Neural cell (in vitro differentiated cells): ENCODE results near the gene COG5.

Source experiments
- EP300 ChIP-seq: fragments of 450-650 bp; conservative IDR thresholded peaks from 2 replicates; pipeline ENCODE4 v1.6.1; 2014; ENCODE audit warnings: antibody characterized with exemption, mild to moderate bottlenecking, moderate library complexity; ENCODE audit not compliant: poor library complexity, severe bottlenecking
- EZH2 ChIP-seq: fragments of 200-600, 300-800 bp; shearing (Covaris generic), sonication (generic); IDR thresholded peaks from 2 replicates; pipeline ENCODE4 v1.6.1; 2014; ENCODE audit warnings: antibody characterized with exemption, low read length, borderline replicate concordance, mild to moderate bottlenecking; ENCODE audit not compliant: insufficient read depth, poor library complexity, severe bottlenecking
- TF ChIP-seq, protein P1 (sequence below): fragments of 450-650 bp; IDR thresholded peaks from 2 replicates; pipeline ENCODE4 v1.5.1; 2014; ENCODE audit warnings: antibody characterized with exemption, mild to moderate bottlenecking, moderate library complexity; ENCODE audit not compliant: poor library complexity, severe bottlenecking

DNA sequence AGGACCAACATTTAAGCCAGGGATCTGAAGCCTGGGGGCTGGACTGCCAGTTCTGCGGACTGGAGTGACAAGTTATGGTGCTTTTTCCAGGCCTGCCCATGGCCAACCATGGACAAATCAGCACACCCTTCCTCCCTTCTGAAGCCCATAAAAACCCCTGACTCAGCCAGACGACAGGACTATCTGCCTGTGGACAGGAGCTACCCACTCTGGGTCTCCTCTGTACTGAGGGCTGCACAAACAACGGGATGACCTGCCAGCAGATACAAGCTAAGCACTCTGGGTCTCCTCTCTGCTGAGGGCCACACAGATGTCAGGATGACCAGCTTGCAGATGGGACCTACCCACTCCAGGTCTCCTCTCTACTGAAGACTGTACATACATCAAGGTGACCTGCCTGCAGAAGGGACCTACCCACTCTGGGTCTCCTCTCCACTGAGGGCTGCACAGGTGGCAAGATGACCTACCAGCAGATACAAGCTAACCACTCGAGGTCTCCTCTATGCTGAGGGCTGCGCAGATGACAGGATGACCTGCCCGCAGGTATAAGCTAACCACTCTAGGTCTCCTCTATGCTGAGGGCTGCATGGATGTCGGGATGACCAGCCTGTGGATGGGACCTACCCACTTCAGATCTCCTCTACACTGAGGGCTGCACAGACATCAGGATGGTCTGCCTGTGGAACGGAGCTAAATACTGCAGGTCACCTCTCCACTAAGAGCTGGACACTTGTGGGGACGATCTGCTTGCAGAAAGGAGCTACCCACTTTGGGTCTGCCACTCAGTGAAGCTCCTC, 204.0 kb downstream of the COG5 start:
- TF ChIP-seq EP300: no peak
- TF ChIP-seq EZH2: no peak
- TF ChIP-seq, protein P1, sequence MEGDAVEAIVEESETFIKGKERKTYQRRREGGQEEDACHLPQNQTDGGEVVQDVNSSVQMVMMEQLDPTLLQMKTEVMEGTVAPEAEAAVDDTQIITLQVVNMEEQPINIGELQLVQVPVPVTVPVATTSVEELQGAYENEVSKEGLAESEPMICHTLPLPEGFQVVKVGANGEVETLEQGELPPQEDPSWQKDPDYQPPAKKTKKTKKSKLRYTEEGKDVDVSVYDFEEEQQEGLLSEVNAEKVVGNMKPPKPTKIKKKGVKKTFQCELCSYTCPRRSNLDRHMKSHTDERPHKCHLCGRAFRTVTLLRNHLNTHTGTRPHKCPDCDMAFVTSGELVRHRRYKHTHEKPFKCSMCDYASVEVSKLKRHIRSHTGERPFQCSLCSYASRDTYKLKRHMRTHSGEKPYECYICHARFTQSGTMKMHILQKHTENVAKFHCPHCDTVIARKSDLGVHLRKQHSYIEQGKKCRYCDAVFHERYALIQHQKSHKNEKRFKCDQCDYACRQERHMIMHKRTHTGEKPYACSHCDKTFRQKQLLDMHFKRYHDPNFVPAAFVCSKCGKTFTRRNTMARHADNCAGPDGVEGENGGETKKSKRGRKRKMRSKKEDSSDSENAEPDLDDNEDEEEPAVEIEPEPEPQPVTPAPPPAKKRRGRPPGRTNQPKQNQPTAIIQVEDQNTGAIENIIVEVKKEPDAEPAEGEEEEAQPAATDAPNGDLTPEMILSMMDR: no peak
